Sciatic nerve (tissue), 2 donors: ENCODE data around the gene CHKA. TPM values are rescaled to one million over a fixed set of nuclear protein-coding genes. Genes with fewer than 3 reads are reported as not detected.

Experiments
- ATAC-seq: fragments of 200-7000 bp; cut with Tn5 transposase; one replicate; pipeline ENCODE4 v1.9.1; 2020; ENCODE audit warnings: mild to moderate bottlenecking, moderate library complexity
- DNase-seq: peaks from one replicate; pipeline ENCODE4 v3.0.0-alpha.2; 2020; ENCODE audit warnings: low spot score
- intact Hi-C: fragments of 100-400 bp; cut with DNase I; formaldehyde crosslinking; loops from one replicate; pipeline ENCODE4 v1.14.2; 2022
- total RNA-seq: library from RNA; stranded (reverse); fragmentation: NEBNext Ultra II Directional; extraction: Animal tissue kit (Norgen Biotek cat#: 25700); gene quantifications from one replicate; pipeline ENCODE4 v1.2.1, GENCODE V29; 2021
- donor health status: DM: no; HTN: no; CAD: no.
- donor health status: DM: no; HTN: no; CAD: no.

The CHKA gene
- total RNA-seq, 1 donor from 2014 or later, result 38.0 TPM

GRCh38 chr11:68052137-68052873, 68.9 kb downstream of the CHKA start:
- ATAC-seq, result no peak
- intact Hi-C loops, result no loop called here

GRCh38 chr11:68051191-68052136, 69.7 kb downstream of the CHKA start:
- ATAC-seq (no peak), DNase-seq (peak; percentile 56)
- intact Hi-C loops, result no loop called here

More at GRCh38 chr11:68052137-68052873, 68.9 kb downstream of the CHKA start:
- no peak for DNase-seq

- no peak for ATAC-seq
- intact Hi-C loops, result no loop called here
- DNase-seq, result no peak
Observed at GRCh38 chr11:68050371-68050841, 70.8 kb downstream of the CHKA start.

GRCh38 chr11:68049509-68050370, 71.4 kb downstream of the CHKA start:
- no peak for ATAC-seq
- intact Hi-C loops, result no loop called here
- DNase-seq, result no peak

- ATAC-seq (no peak), DNase-seq (no peak)
- intact Hi-C loops, result no loop called here
Observed at GRCh38 chr11:68048681-68049508, 72.3 kb downstream of the CHKA start.

GRCh38 chr11:68047437-68048290, 73.5 kb downstream of the CHKA start:
- ATAC-seq (no peak), DNase-seq (no peak)
- intact Hi-C loops, result no loop called here

- ATAC-seq (no peak), DNase-seq (no peak)
Observed at GRCh38 chr11:68044898-68045351, 76.3 kb downstream of the CHKA start.

GRCh38 chr11:68044145-68044813, 76.9 kb downstream of the CHKA start:
- DNase-seq, result no peak
- intact Hi-C loops, result no loop called here
- ATAC-seq, result no peak

More at GRCh38 chr11:68044898-68045351, 76.3 kb downstream of the CHKA start:
- intact Hi-C loops, result no loop called here

GRCh38 chr11:68043349-68044144, 77.6 kb downstream of the CHKA start:
- DNase-seq, result no peak
- intact Hi-C loops, result no loop called here

GRCh38 chr11:68043029-68043348, 78.2 kb downstream of the CHKA start:
- ATAC-seq (no peak), DNase-seq (no peak)
- intact Hi-C loops, result no loop called here

More at GRCh38 chr11:68043349-68044144, 77.6 kb downstream of the CHKA start:
- ATAC-seq, result no peak

GRCh38 chr11:68042219-68043028, 78.8 kb downstream of the CHKA start:
- no peak for ATAC-seq
- DNase-seq, result no peak
- intact Hi-C loops, result no loop called here

GRCh38 chr11:68041617-68042218, 79.5 kb downstream of the CHKA start:
- intact Hi-C loops, result no loop called here
- no peak for DNase-seq

GRCh38 chr11:68040957-68041591, 80.1 kb downstream of the CHKA start:
- intact Hi-C loops, result no loop called here
- DNase-seq, result peak; percentile 64
- no peak for ATAC-seq

More at GRCh38 chr11:68041617-68042218, 79.5 kb downstream of the CHKA start:
- no peak for ATAC-seq
